ENCODE results near the gene E2F3.

The E2F3 gene

GRCh38 chr6:20533746-20534294, 132.1 kb downstream of the E2F3 start:
- ChIA-PET POLR2A (interaction anchor here (1.4 kb wide), 1 partner anchor 131 kb away, joined by 7 read pairs; no protein-coding TSS in a partner anchor), CTCF (interaction anchor here (0.8 to 1.5 kb wide), 3 partner anchors 115 to 229 kb away, joined by 3 to 5 read pairs (median 3); no protein-coding TSS in a partner anchor)
- Histone ChIP-seq H3K9me3 (ENCODE audit: control extremely low read depth in 1 of 5, control insufficient read depth in 4 of 5, insufficient read depth in 2 of 5, low read depth in 1 of 5, low read length in 4 of 5) (no peaks in the 10 kb centered on the region), H3K4me3 (ENCODE audit: control insufficient read depth in 1 of 7, extremely low read depth in 1 of 7, insufficient read depth in 4 of 7, low read depth in 2 of 7, low read length in 6 of 7) (peak overlapping the region in 6 of 7 experiments; percentile 89 to 100 (median 92)), H3K27ac (ENCODE audit: insufficient read depth in 1 of 2, low read depth in 1 of 2, low read length in 2 of 2, poor library complexity in 1 of 2, severe bottlenecking in 2 of 2) (peak overlapping the region; percentile 93 to 95), H3K4me1 (ENCODE audit: control extremely low read depth in 1 of 4, control insufficient read depth in 4 of 4, insufficient read depth in 4 of 4, low read length in 3 of 4) (peaks cover 5 to 27% (median 21%) of the 10 kb centered on the region in 4 experiments), H3K36me3 (ENCODE audit: control insufficient read depth in 4 of 4, insufficient read depth in 4 of 4, low read length in 3 of 4) (peaks cover 0 to 8% (median 0%) of the 10 kb centered on the region in 4 experiments), H3K27me3 (replicated peaks in 2 of 5; ENCODE audit: control insufficient read depth in 4 of 5, insufficient read depth in 5 of 5, low read length in 4 of 5) (no peaks in the 10 kb centered on the region)
- WGBS (ENCODE audit: insufficient coverage): no CpG with 5 or more reads among the region's 6 CpGs
- peak in 1 of 3 donors; percentile 6 for DNase-seq

GRCh38 chr6:20534295-20535262, 132.9 kb downstream of the E2F3 start, which contains the start of gene CDKAL1:
Gene CDKAL1 (plus strand): TSS chr6:20534457. CDS start chr6:20546351, 11,894 bp downstream.
- peak within 1 kb of the TSS; percentile 93 to 95 for H3K27ac ChIP-seq (ENCODE audit: insufficient read depth in 1 of 2, low read depth in 1 of 2, low read length in 2 of 2, poor library complexity in 1 of 2, severe bottlenecking in 2 of 2)
- peaks cover 4 to 26% (median 21%) of the 10 kb centered on the region in 4 experiments for H3K4me1 ChIP-seq (ENCODE audit: control extremely low read depth in 1 of 4, control insufficient read depth in 4 of 4, insufficient read depth in 4 of 4, low read length in 3 of 4)
- DNase-seq: peak; percentile 93 to 96 (median 94)
- H3K4me3 ChIP-seq (ENCODE audit: control insufficient read depth in 1 of 7, extremely low read depth in 1 of 7, insufficient read depth in 4 of 7, low read depth in 2 of 7, low read length in 6 of 7): peak within 1 kb of the TSS; percentile 89 to 100 (median 92)
- no peaks in the 10 kb centered on the region for H3K27me3 ChIP-seq (replicated peaks in 2 of 5; ENCODE audit: control insufficient read depth in 4 of 5, insufficient read depth in 5 of 5, low read length in 4 of 5)
- H3K36me3 ChIP-seq (ENCODE audit: control insufficient read depth in 4 of 4, insufficient read depth in 4 of 4, low read length in 3 of 4): peaks cover 0 to 11% (median 2%) of the 10 kb centered on the region in 4 experiments
- ChIA-PET POLR2A (interaction anchor here (1.2 to 1.4 kb wide), 2 partner anchors 132 to 147 kb away, joined by 3 to 7 read pairs; no protein-coding TSS in a partner anchor), CTCF (interaction anchor here (0.8 to 2.0 kb wide), 3 partner anchors 16 to 230 kb away, joined by 3 to 5 read pairs (median 3); no protein-coding TSS in a partner anchor)
- under 1% methylated on average over 18 of the region's 31 CpGs for WGBS (ENCODE audit: insufficient coverage)
- no peaks in the 10 kb centered on the region for H3K9me3 ChIP-seq (ENCODE audit: control extremely low read depth in 1 of 5, control insufficient read depth in 4 of 5, insufficient read depth in 2 of 5, low read depth in 1 of 5, low read length in 4 of 5)

GRCh38 chr6:20538131-20538662, 136.5 kb downstream of the E2F3 start:
- Histone ChIP-seq H3K4me1 (ENCODE audit: control extremely low read depth in 1 of 4, control insufficient read depth in 4 of 4, insufficient read depth in 4 of 4, low read length in 3 of 4) (peaks cover 4 to 20% (median 16%) of the 10 kb centered on the region in 4 experiments), H3K4me3 (ENCODE audit: control insufficient read depth in 1 of 7, extremely low read depth in 1 of 7, insufficient read depth in 4 of 7, low read depth in 2 of 7, low read length in 6 of 7) (no peak overlapping the region), H3K9me3 (ENCODE audit: control extremely low read depth in 1 of 5, control insufficient read depth in 4 of 5, insufficient read depth in 2 of 5, low read depth in 1 of 5, low read length in 4 of 5) (no peaks in the 10 kb centered on the region), H3K27me3 (replicated peaks in 2 of 5; ENCODE audit: control insufficient read depth in 4 of 5, insufficient read depth in 5 of 5, low read length in 4 of 5) (no peaks in the 10 kb centered on the region), H3K27ac (ENCODE audit: insufficient read depth in 1 of 2, low read depth in 1 of 2, low read length in 2 of 2, poor library complexity in 1 of 2, severe bottlenecking in 2 of 2) (no peak overlapping the region), H3K36me3 (ENCODE audit: control insufficient read depth in 4 of 4, insufficient read depth in 4 of 4, low read length in 3 of 4) (peaks cover 8 to 29% (median 12%) of the 10 kb centered on the region in 4 experiments)
- ChIA-PET CTCF (interaction anchor here (1.7 kb wide), 1 partner anchor 8 kb away, joined by 5 read pairs; no protein-coding TSS in a partner anchor), POLR2A (no interaction called here)
- 20% methylated on average over 1 of the region's 1 CpG for WGBS (ENCODE audit: insufficient coverage)
- DNase-seq: peak in 1 of 3 donors; percentile 9

GRCh38 chr6:20538907-20539306, 137.2 kb downstream of the E2F3 start:
- 92% methylated on average over 2 of the region's 4 CpGs for WGBS (ENCODE audit: insufficient coverage)
- Histone ChIP-seq H3K9me3 (ENCODE audit: control extremely low read depth in 1 of 5, control insufficient read depth in 4 of 5, insufficient read depth in 2 of 5, low read depth in 1 of 5, low read length in 4 of 5) (no peaks in the 10 kb centered on the region), H3K27ac (ENCODE audit: insufficient read depth in 1 of 2, low read depth in 1 of 2, low read length in 2 of 2, poor library complexity in 1 of 2, severe bottlenecking in 2 of 2) (no peak overlapping the region), H3K36me3 (ENCODE audit: control insufficient read depth in 4 of 4, insufficient read depth in 4 of 4, low read length in 3 of 4) (peaks cover 8 to 30% (median 12%) of the 10 kb centered on the region in 4 experiments), H3K4me1 (ENCODE audit: control extremely low read depth in 1 of 4, control insufficient read depth in 4 of 4, insufficient read depth in 4 of 4, low read length in 3 of 4) (peaks cover 4 to 16% (median 13%) of the 10 kb centered on the region in 4 experiments), H3K27me3 (replicated peaks in 2 of 5; ENCODE audit: control insufficient read depth in 4 of 5, insufficient read depth in 5 of 5, low read length in 4 of 5) (no peaks in the 10 kb centered on the region), H3K4me3 (ENCODE audit: control insufficient read depth in 1 of 7, extremely low read depth in 1 of 7, insufficient read depth in 4 of 7, low read depth in 2 of 7, low read length in 6 of 7) (no peak overlapping the region)
- ChIA-PET POLR2A (no interaction called here), CTCF (interaction anchor here (1.7 kb wide), 1 partner anchor 9 kb away, joined by 5 read pairs; no protein-coding TSS in a partner anchor)
- peak in 1 of 3 donors; percentile 28 for DNase-seq

- H3K9me3 ChIP-seq (ENCODE audit: control extremely low read depth in 1 of 5, control insufficient read depth in 4 of 5, insufficient read depth in 2 of 5, low read depth in 1 of 5, low read length in 4 of 5): no peaks in the 10 kb centered on the region
- peaks cover 4 to 13% (median 10%) of the 10 kb centered on the region in 4 experiments for H3K4me1 ChIP-seq (ENCODE audit: control extremely low read depth in 1 of 4, control insufficient read depth in 4 of 4, insufficient read depth in 4 of 4, low read length in 3 of 4)
- ChIA-PET CTCF (interaction anchor here (0.6 kb wide), 1 partner anchor 604 kb away, joined by 3 read pairs; no protein-coding TSS in a partner anchor), POLR2A (no interaction called here)
- peaks cover 8 to 31% (median 12%) of the 10 kb centered on the region in 4 experiments for H3K36me3 ChIP-seq (ENCODE audit: control insufficient read depth in 4 of 4, insufficient read depth in 4 of 4, low read length in 3 of 4)
- 86% methylated on average over 2 of the region's 2 CpGs for WGBS (ENCODE audit: insufficient coverage)
- H3K27ac ChIP-seq (ENCODE audit: insufficient read depth in 1 of 2, low read depth in 1 of 2, low read length in 2 of 2, poor library complexity in 1 of 2, severe bottlenecking in 2 of 2): no peak overlapping the region
- no peak for DNase-seq
- no peaks in the 10 kb centered on the region for H3K27me3 ChIP-seq (replicated peaks in 2 of 5; ENCODE audit: control insufficient read depth in 4 of 5, insufficient read depth in 5 of 5, low read length in 4 of 5)
- H3K4me3 ChIP-seq (ENCODE audit: control insufficient read depth in 1 of 7, extremely low read depth in 1 of 7, insufficient read depth in 4 of 7, low read depth in 2 of 7, low read length in 6 of 7): no peak overlapping the region
These were observed 137.7 kb downstream of the E2F3 start for GRCh38 chr6:20539387-20539786.

- Histone ChIP-seq H3K4me3 (ENCODE audit: control insufficient read depth in 1 of 7, extremely low read depth in 1 of 7, insufficient read depth in 4 of 7, low read depth in 2 of 7, low read length in 6 of 7) (no peak overlapping the region), H3K27ac (ENCODE audit: insufficient read depth in 1 of 2, low read depth in 1 of 2, low read length in 2 of 2, poor library complexity in 1 of 2, severe bottlenecking in 2 of 2) (no peak overlapping the region), H3K4me1 (ENCODE audit: control extremely low read depth in 1 of 4, control insufficient read depth in 4 of 4, insufficient read depth in 4 of 4, low read length in 3 of 4) (peaks cover 0 to 6% (median 2%) of the 10 kb centered on the region in 4 experiments), H3K27me3 (replicated peaks in 2 of 5; ENCODE audit: control insufficient read depth in 4 of 5, insufficient read depth in 5 of 5, low read length in 4 of 5) (no peaks in the 10 kb centered on the region), H3K36me3 (ENCODE audit: control insufficient read depth in 4 of 4, insufficient read depth in 4 of 4, low read length in 3 of 4) (peaks cover 8 to 31% (median 12%) of the 10 kb centered on the region in 4 experiments), H3K9me3 (ENCODE audit: control extremely low read depth in 1 of 5, control insufficient read depth in 4 of 5, insufficient read depth in 2 of 5, low read depth in 1 of 5, low read length in 4 of 5) (no peaks in the 10 kb centered on the region)
- DNase-seq: no peak
- ChIA-PET CTCF (interaction anchor here (0.6 to 1.0 kb wide), 3 partner anchors 13 to 250 kb away, joined by 3 read pairs; no protein-coding TSS in a partner anchor), POLR2A (no interaction called here)
- WGBS (ENCODE audit: insufficient coverage): 96% methylated on average over 3 of the region's 5 CpGs
These were observed 139.0 kb downstream of the E2F3 start for GRCh38 chr6:20540683-20541082.

Data from common myeloid progenitor, CD34-positive (primary cell).